CD4-positive, alpha-beta T cell treated with Interleukin-10 for 1 hour (primary cell): ENCODE data around the gene EFEMP1.

Experiments used
- DNase-seq: peaks from one replicate; pipeline ENCODE4 v3.0.0-alpha.2; 2020

Gene EFEMP1

GRCh38 chr2:55929476-55929875 is 5.9 kb upstream of the EFEMP1 start:
- DNase-seq, result no peak

- DNase-seq, result no peak
Observed at GRCh38 chr2:55926974-55927373, 3.4 kb upstream of the EFEMP1 start.

- no peak for DNase-seq
Observed at GRCh38 chr2:55926246-55926645, 2.7 kb upstream of the EFEMP1 start.

- no peak for DNase-seq
Observed at GRCh38 chr2:55923982-55924321, 370 bp upstream of the EFEMP1 start.

- no peak for DNase-seq
Observed at GRCh38 chr2:55922291-55922907, 1.2 kb downstream of the EFEMP1 start.

- no peak for DNase-seq
Observed at GRCh38 chr2:55919574-55919973, 4.0 kb downstream of the EFEMP1 start.

- no peak for DNase-seq
Observed at GRCh38 chr2:55918856-55919255, 4.7 kb downstream of the EFEMP1 start.

- DNase-seq, result no peak
Observed at GRCh38 chr2:55917713-55918390, 5.7 kb downstream of the EFEMP1 start.

GRCh38 chr2:55917117-55917516 is 6.5 kb downstream of the EFEMP1 start:
- DNase-seq, result no peak

GRCh38 chr2:55916473-55917049 is 7.0 kb downstream of the EFEMP1 start:
- no peak for DNase-seq

GRCh38 chr2:55914786-55915185 is 8.8 kb downstream of the EFEMP1 start:
- no peak for DNase-seq

- no peak for DNase-seq
Observed at GRCh38 chr2:55912926-55913325, 10.7 kb downstream of the EFEMP1 start.

- no peak for DNase-seq
Observed at GRCh38 chr2:55910077-55910476, 13.5 kb downstream of the EFEMP1 start.

- no peak for DNase-seq
Observed at GRCh38 chr2:55907686-55908085, 15.9 kb downstream of the EFEMP1 start.

GRCh38 chr2:55906993-55907392 is 16.6 kb downstream of the EFEMP1 start:
- DNase-seq, result no peak

GRCh38 chr2:55903727-55904126 is 19.9 kb downstream of the EFEMP1 start:
- no peak for DNase-seq

- no peak for DNase-seq
Observed at GRCh38 chr2:55902971-55903370, 20.6 kb downstream of the EFEMP1 start.

GRCh38 chr2:55902429-55902828 is 21.2 kb downstream of the EFEMP1 start:
- no peak for DNase-seq

GRCh38 chr2:55901941-55902340 is 21.6 kb downstream of the EFEMP1 start:
- no peak for DNase-seq

GRCh38 chr2:55901322-55901721 is 22.3 kb downstream of the EFEMP1 start:
- no peak for DNase-seq

GRCh38 chr2:55899881-55900280 is 23.7 kb downstream of the EFEMP1 start:
- no peak for DNase-seq

GRCh38 chr2:55898386-55899040 is 25.1 kb downstream of the EFEMP1 start:
- no peak for DNase-seq

- no peak for DNase-seq
Observed at GRCh38 chr2:55896633-55897032, 26.9 kb downstream of the EFEMP1 start.

- DNase-seq, result no peak
Observed at GRCh38 chr2:55894720-55895119, 28.9 kb downstream of the EFEMP1 start.
